ENCODE measurements around the gene DUSP8. TPM values are rescaled to one million over a fixed set of nuclear protein-coding genes. Genes with fewer than 3 reads are reported as not detected.
"Not testable (repeated sequence)": the region's sequence is repeated elsewhere in the genome, so short reads cannot be mapped to it uniquely, and the experiment has no call there.

DUSP8 gene
- total RNA-seq, 1 donor from 2014 or later, result 7.7 TPM

DNA sequence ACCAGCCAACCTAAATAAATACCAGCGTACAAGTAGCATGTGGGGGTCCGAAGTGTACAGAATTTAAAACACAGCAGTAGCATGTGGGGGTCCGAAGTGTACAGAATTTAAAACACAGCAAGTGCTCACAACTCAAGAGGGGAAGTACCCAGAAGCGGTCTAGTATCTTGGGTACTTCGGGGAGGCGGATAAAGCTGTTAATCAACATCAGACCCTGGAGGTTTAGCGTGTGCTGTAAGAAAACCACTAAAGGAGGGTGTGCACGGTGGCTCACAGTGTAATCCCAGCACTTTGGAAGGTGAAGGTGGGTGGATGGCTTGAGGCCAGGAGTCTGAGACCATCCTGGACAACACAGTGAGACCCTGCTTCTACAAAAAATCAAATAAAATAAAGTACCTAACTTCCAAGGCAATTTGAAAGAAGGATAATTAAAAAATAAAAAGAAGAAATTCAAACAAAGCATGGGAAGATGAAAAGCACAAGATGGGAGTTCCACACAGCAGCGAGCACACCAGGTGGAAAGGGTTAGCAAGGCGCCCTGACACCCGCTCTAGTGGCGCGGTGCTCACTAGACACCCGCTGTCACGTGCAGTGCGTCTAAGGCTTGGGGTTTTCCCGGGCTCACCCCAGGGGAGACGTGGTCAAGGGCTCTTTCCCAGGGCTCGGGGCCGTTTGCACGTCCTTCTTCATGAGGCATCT lies 50.5 kb downstream of the DUSP8 start:
- ATAC-seq (no peak), DNase-seq (no peak)
- intact Hi-C loops (cut with micrococcal nuclease), result no loop called here

DNA sequence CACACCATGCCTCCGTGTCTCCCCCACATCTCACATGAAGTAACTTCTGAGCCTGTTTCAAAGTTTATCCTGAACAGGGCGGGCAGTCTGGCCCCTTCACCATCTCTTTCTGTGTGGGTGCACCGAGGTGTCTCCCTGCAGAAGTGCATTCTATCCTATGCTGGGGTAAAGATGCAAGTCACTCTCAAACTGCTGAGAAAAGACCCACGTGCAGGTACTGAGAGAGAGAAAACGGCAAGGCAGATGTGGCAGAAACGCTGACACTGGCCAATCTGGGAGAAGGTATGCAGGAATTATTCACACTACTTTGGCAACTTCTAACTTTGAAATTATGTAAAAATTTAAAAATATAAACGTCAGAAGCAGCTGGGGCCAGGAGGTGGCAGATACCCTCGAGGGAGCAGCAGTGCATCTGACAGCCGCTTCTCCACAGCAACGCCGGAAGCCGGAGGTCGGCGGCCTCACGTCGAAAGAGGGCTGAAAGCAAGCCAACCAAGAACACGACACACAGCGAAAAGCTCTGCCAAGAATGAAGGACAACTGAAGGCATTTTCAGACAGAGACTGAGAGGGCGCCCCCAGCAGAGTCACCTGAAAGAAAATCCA lies 51.3 kb downstream of the DUSP8 start:
- DNase-seq (peak; percentile 56), ATAC-seq (peak; percentile 53)
- intact Hi-C loops (cut with micrococcal nuclease), result no loop called here

DNA sequence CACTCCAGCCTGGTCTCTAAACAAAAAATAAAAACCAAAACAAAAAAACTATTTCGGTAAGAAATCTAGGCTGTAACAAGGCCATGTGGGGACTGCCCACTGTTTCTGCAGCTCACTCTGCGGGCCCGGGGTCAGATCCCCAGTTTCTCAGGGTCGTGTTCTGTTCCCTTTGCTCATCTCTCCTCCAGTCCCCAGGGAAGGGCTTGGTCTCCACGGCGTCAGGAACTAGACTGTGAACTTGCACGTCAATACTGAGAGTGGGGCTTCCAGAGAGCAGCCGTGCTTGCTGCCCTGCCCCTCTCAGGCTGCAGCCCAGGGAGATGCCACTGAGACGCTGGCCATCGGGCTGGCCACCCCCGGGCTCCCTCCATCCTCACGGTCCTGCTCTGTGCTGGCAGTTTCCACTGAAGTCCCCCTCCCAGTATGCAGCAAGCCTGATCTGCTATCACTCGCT lies 51.8 kb downstream of the DUSP8 start:
- peak; percentile 43 for DNase-seq
- ATAC-seq, result no peak
- intact Hi-C loops (cut with micrococcal nuclease), result no loop called here

DNA sequence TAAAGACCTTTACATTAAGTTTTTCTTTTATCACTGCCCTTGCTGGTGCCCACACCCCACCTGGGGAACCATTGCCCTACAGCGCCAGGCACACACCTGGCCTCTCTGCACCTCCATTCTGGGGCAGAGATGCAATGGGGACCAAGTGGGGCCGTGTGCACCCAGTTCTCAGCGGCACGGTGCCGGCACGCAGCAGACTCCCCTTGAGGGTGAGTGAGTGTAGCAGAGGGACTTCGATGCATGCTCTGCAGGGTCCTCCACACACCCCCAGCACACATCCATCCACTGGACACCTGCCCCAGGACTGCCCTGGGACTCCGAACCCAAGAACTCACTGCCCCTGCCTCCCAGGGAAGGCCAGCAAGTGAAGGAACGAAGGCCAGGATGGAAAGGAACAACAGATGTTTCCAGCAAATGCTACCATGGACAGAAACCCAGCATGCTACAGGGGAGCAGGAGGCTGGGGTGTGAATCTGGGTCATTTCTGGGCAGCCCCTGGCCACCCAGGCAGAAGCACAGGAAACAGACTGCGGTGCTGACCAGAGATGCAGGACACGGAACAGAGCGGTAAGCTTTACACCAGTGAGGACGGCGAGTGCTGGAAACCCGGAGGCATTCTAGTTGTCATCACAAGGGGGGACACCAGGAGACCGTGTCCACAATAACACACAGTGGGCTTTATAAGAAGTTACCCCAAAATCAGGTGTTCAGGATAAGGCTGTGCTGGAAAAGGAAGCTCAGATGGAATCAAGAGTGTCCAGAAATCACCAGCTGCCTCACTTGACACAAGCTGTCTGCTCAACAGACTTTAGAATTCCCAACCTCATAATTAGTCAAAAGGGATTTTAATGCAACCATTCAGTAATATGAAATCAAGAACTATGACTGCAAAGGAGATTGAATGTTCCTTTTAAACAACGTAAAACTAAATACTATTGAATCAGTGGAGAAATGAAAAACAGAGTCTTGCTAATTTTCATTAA lies 52.8 kb downstream of the DUSP8 start:
- ATAC-seq (no peak), DNase-seq (peak; percentile 5)
- intact Hi-C loops (cut with micrococcal nuclease), result no loop called here

DNA sequence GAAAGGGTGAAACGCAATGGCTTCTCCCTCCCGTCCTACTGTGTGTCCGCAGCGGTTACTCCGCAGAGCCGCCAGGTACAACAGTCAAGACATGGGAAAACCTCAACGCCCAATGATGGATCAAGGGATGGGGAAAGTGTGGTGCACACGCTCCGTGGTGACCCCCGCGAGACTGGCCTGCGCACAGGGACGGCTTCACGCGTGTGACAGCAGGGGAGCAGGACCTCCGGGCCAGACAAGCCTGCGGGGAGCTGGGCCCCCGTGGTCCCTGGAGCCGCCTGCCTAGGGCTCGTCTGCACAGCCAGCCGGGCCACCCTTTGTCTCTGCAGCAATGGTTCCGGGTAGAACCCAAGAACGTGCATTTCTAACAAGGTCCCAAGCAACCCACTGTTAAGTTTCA lies 53.8 kb downstream of the DUSP8 start:
- DNase-seq (peak; percentile 23), ATAC-seq (no peak)
- intact Hi-C loops (cut with micrococcal nuclease), result no loop called here

DNA sequence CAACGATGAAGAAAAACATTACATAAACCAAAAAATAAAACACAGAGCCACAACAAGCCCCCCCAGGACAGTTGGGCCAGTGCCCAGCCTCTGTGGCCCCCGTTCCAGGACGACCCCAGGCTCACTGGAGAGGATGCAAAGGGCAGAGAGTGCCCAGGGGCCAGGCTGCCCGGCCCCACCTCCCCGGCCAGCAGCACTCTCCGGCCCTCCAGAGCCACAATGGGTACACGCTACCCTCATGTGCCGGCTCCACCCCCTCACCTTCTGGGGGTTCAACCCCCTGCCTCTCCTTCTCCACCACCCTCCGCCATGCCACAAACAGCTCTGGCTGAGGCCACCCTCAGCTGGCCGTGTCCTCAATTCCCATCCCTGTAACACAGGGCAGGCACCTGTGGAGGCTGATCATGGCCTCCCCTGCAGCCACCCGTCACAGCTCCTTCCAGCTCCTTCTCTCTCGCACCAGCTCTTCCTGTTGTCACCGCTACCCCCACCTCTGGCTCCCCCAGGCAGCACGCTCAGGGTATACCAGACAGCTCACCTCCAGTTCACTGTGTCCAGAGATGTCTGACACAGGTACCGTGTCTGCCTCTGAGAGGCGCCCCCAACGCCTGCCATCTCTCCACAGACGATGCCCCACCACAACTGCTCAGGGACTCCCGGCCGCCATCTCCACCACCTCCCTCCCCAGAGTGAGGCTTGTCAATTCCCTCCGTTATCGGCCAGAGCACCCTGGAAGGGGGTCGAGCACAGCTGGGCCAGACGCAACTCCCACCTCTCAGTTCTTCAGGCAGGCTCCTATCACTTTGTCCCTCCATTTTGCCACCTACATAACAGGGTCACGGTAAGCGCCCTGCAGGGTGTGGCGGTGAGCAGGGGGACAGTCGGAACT lies 54.7 kb downstream of the DUSP8 start:
- ATAC-seq, result no peak
- peak; percentile 23 for DNase-seq
- intact Hi-C loops (cut with micrococcal nuclease), result no loop called here

DNA sequence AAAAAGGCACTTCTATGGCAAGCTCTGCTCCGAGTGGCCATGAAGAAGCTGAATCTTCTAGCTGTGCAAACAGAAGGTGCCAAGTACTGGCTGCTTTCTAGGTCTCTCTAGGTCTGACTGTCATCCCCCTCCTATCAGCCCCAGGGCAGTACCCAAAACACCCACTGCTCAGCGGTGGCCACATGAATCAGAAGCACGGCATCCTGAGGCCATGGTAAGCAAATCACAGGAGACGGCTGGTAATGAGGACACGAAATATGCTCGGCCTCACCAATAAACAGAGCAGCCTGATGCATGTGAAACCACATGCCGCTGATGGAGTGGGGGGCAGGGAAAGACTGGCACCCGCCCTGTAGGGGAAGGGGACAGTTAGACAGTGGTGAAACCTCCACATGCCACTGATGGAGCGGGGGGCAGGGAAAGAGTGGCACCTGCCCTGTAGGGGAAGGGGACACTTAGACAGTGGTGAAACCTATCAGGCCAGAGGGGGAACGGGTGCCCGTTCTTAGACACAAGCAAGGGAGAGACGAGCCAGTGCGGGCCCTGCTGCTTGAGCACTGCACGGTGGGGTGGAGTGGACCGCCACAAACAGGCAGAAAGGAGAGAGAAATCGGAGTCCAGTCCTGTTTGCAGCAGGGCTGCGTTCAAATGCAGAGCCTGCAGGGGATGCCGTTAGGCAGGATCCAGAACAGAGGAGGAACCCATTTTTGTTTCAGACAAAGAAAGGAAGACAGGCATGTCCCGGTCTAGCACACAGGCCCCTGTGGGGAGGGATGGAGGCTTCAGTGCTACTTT lies 55.6 kb downstream of the DUSP8 start:
- intact Hi-C loops (cut with micrococcal nuclease), result no loop called here
- ATAC-seq, result no peak
- peak; percentile 22 for DNase-seq

DNA sequence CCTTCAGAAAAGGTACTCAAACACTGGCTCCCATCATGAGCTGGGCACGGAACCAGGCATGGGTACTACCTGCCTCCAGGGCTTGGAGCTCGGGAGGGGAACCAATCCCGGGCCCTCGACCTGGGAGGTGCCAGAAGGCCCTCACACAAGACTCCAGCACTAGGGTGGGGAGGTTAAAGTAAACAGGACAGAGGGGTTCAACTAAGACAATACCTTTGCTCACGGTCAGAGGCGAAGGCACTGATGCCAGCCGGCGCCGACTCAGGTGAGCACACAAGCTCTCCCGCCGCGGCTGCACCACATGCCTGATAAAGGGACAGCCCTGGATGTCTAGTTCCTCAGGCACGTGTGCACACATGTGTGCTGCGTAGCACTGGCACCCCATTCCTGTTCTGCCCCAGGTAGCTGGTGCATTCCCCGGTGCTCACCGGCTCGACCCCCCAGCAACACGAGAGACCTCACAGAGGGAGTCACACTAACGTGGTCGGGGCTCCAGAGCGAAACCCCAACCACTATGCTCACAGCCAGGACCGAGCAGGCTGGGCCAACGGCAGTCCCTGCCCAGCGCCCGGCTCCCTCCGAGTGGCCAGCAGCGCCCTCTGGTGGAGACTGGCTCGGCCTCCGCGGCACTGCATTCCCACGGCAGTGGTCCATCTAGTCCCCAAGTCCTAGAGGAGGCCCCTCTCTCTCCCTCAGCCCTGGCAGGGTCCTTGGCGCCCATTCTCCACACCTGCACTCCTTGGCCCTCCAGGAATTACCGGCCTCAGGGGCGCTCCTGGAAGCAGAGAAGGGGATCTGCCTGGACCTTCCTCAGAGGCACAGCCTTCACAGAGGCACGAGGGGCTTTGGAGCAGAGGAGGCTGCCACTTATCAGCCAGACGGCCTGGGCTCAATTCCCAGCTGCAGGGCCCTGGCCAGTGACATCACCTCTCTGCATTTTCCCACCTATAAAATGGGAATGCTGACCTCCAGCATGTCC lies 56.7 kb downstream of the DUSP8 start:
- DNase-seq, result peak; percentile 90
- ATAC-seq, result peak; percentile 89
- intact Hi-C loops (cut with micrococcal nuclease), result no loop called here

DNA sequence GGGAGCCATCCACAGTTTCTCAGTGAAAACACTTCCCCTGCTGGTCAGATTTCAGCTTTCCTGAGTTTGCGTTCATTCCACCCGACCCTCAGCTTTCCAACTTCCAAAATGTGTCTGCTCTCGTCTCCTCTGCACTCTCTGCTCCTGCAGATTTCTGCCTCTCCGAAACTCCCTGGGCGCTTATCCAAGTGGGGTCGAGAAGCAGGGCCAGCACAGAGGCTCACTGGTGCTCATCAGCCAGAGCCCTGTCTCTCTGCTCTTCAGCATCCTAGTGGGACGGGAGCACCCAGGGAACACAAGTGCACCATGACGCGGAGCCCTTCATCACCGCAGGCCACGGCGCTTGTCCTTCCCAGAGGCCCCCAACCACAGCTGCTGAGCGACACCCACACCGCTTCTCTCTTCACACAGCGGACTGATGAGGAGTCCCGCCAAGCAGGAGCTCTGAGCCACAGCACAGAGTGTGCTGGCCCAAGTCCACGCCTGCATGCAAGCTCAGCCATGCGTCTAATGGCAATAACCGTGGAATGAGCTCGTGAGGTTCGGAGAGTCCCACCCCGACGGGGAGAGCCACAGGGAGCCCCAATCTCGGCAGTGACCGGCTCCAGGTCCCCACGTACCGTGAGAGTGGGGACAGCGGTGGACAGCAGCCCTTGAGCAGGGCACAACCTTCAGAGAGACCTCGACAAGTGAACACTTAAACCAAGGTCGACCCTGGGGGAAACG lies 57.6 kb downstream of the DUSP8 start:
- ATAC-seq (peak; percentile 63), DNase-seq (peak; percentile 69)
- intact Hi-C loops (cut with micrococcal nuclease), result no loop called here

DNA sequence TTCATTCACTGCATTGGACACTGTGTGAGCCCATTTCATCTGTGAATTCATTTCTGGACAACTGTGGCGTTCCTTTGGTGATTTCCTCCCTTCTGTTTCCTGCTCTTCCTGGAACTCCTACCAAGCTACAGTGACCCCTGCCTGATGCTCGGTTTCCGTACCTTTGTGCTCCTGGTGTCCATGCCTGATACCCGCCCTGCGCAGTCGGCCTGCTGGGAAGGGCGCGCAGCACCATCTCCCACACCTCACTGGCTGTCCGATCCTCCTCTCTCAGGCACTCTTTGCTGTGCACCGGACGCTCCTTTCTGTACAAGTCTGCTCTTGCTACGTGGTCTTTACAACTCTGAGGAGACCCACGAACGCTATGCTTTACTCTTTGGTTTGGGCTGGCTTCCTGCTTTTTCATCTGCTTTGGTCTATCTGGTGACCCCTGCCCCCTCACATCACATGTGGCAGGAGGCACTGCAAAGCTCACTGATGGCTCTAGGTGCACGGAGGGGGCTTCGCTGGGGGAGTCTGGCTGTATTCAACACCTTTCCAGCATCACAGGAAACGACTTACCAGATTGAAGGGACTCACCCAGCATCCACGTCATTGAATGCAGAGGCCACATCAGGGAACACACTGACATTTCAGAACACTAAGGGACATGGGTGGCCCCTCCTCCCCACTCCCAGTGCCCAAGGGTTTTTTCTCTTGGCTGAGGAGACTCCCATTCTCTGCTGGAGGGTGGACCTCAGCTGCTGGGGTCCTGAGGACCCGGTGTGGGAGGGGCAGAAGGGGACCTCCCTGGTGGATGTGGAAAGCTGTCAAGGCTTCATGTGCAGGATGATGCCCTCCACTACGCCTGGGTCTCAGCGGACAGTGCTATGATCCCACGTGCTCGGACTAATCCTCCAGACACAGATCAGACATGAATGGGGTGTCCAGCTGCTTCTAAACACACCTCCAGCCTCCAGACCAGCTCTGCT lies 58.5 kb downstream of the DUSP8 start:
- intact Hi-C loops (cut with micrococcal nuclease), result no loop called here
- peak; percentile 28 for DNase-seq
- no peak for ATAC-seq

DNA sequence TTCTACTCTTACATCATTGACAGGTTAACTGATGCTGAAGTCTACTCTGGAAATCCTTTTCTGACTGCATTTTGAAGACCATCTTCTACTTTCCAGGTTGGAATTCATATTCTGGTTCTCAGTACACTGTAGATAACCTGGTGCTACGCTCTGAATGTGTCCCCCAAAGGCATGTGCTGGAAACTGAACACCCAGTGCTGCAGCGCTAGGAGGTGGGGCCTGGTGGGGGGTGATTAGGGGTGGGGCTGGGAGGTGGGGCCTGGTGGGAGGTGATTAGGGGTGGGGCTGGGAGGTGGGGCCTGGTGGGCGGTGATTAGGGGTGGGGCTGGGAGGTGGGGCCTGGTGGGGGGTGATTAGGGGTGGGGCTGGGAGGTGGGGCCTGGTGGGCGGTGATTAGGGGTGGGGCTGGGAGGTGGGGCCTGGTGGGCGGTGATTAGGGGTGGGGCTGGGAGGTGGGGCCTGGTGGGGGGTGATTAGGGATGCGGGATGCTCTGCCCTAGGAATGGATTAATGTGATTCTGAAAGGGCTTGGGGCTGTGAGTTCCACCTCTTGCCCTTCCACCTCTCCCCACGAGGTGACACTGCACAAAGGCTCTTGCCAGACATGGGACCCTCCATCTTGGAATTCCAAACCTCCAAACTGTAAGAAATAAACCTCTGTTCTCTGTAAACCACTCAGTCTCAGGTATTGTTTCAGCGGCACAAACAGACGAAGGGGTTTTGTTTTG lies 59.4 kb downstream of the DUSP8 start:
- DNase-seq, result peak; percentile 7
- ATAC-seq; intact Hi-C loops (cut with micrococcal nuclease): not testable (repeated sequence)

DNA sequence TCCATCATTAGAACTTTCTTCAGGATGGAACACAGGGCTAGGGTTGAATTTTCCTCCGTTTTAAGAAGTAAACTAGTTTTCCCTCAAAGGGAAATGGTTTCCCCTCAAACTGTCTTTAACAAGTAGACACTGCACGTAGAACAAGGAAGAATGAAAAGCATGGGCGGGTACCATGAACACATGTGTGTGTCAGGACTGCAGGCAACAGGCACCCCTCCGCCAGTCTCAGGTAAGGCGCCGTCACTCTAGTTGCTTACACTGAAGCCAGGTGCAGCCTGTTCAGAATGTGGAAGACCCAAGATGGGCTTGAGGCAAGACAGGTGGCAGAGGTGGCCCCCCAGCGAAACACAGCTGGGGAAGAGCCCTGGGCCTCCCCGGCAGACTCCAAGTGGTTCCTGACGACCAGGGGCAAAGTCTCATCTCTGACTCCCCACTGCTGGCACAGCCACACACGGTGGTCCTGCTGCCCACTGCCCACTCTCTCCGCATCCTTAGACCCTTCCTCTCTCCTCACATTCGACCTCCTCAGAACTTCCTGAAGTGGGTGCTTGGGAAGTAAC lies 60.1 kb downstream of the DUSP8 start:
- DNase-seq (peak; percentile 8), ATAC-seq (no peak)
- intact Hi-C loops (cut with micrococcal nuclease), result no loop called here

DNA sequence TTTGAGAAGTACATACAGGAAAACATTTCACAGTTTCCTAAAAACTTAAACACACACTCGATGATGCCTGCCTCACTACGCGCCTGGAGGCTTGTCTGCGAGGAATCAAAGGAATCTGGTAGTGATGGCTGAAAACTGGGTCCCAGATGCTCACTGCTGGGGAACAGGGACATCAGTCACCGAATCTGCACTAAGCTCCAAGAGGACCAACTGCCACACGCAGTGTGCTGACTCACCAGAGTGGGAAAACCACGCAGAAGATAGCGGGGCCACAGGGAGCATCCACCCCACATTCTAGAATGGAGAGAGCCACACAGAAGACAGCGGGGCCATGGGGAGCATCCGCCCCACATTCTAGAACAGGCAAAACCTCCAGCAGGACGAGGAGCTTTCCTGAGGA lies 61.1 kb downstream of the DUSP8 start:
- intact Hi-C loops (cut with micrococcal nuclease), result no loop called here
- DNase-seq, result peak; percentile 10

DNA sequence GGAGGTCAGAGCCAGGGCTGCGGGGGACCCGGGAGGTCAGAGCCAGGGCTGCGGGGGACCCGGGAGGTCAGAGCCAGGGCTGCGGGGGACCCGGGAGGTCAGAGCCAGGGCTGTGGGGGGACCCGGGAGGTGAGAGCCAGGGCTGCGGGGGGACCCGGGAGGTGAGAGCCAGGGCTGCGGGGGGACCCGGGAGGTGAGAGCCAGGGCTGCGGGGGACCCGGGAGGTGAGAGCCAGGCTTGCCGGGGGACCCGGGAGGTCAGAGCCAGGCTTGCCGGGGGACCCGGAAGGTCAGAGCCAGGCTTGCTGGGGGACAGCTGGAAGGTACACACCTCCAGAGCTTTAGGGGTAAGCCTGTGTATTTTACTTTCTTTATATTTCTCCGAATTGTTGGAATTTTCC lies 61.7 kb downstream of the DUSP8 start:
- DNase-seq, result peak; percentile 11
- intact Hi-C loops (cut with micrococcal nuclease); ATAC-seq: not testable (repeated sequence)

More for the DNA sequence above, 61.1 kb downstream of the DUSP8 start:
- ATAC-seq, result no peak
